ENCODE data around the gene CH25H.
"Not testable (repeated sequence)": the region's sequence is repeated elsewhere in the genome, so short reads cannot be mapped to it uniquely, and the experiment has no call there.

The CH25H gene

DNA sequence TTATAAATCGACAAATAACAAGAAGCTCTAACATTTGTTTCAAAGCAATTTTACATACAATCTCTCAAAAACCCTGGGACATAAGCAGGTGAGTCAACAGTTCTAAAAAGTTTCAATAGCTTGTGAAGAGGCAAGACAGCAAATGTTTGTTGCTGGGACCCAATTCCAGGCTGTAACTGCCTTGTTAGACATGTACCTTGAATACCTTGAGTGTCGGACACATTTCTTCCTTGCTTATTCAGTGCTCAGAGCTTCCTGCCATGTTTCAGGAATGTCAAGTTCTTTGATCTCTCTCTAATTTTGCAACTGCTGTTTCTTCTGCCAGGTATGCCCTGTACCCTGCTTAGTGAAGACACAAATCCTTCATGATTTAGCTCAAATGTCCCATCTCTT lies 5.1 kb downstream of the CH25H start:
- TF ChIP-seq, protein P1, sequence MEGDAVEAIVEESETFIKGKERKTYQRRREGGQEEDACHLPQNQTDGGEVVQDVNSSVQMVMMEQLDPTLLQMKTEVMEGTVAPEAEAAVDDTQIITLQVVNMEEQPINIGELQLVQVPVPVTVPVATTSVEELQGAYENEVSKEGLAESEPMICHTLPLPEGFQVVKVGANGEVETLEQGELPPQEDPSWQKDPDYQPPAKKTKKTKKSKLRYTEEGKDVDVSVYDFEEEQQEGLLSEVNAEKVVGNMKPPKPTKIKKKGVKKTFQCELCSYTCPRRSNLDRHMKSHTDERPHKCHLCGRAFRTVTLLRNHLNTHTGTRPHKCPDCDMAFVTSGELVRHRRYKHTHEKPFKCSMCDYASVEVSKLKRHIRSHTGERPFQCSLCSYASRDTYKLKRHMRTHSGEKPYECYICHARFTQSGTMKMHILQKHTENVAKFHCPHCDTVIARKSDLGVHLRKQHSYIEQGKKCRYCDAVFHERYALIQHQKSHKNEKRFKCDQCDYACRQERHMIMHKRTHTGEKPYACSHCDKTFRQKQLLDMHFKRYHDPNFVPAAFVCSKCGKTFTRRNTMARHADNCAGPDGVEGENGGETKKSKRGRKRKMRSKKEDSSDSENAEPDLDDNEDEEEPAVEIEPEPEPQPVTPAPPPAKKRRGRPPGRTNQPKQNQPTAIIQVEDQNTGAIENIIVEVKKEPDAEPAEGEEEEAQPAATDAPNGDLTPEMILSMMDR (IDR thresholded peaks at IDR 0.05; ENCODE audit: low read depth, low read length, missing control alignments) = no peak
- no peak for DNase-seq (ENCODE audit: low read depth)
- no peak overlapping the region for H3K4me3 ChIP-seq (ENCODE audit: low read depth, low read length)

DNA sequence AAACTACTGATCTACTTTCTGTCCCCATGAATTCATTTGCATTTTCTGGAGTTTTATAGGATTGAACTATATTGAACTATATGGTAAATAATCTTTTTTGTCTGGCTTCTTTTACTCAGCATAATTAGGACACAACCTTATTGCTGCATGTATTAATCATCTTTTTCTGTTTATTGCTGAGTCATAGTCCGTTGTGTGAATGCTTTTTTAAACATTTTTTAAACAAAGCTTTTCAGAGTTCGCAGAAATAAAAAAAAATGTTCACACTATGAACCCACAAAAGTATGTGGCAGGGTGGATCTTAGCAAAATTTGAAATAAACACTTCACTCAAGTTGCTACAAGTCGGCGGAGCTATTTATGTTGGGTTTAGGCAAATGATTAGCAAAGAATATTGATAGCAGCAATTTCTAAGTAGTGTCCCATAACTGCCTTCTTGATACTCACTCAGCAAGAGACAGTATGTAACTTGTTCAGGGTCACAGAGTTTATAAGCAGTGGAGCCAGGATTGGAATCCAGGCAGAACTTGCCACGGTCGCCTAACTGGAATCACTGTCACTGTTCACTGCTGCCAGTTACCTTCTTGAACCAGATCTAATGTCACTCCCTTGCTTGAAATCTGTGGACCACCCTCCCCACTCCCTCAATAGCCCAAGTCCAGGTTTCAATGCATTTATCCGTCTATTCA lies 5.6 kb downstream of the CH25H start:
- no peak overlapping the region for H3K4me3 ChIP-seq (ENCODE audit: low read depth, low read length)
- TF ChIP-seq, protein P1 (IDR thresholded peaks at IDR 0.05; ENCODE audit: low read depth, low read length, missing control alignments) = no peak
- no peak for DNase-seq (ENCODE audit: low read depth)

DNA sequence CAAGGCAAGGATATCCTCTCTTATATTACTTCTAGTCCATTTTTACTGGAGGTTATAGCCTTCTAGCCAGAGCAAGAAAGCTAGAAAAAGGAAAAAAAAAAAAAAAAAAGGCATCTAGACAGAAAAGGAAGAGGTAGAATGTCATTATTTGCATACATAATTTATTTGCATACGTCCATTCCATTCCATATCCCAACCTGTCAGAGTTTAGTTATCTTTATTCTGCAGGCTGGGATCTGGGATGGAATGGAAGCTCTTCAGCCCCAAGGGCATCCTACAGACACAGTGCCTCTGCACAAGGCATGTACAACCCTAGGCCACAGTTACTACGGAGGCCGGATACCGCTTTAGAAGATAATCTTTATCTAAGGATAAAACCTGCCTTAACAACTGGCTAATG lies 9.6 kb downstream of the CH25H start:
- no peak for DNase-seq (ENCODE audit: low read depth)
- no peak overlapping the region for H3K4me3 ChIP-seq (ENCODE audit: low read depth, low read length)
- TF ChIP-seq, protein P1 (IDR thresholded peaks at IDR 0.05; ENCODE audit: low read depth, low read length, missing control alignments) = no peak

DNA sequence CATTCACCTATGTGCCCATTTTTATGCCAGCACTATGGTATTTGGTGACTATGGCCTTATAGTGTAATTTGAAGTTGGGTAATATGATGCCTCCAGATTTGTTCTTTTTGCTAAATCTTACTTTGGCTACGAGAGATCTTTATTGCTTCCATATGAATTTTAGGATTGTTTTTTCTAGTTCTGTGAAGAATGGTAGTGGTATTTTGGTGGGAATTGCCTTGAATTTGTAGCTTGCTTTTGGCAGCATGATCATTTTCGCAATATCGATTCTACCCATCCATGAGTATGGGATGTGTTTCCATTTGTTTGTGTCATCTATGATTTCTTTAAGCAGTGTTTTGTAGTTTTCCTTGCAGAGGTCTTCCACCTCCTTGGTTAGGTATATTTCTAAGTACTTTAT lies 15.8 kb downstream of the CH25H start:
- not testable (repeated sequence) for H3K4me3 ChIP-seq (ENCODE audit: low read depth, low read length); DNase-seq (ENCODE audit: low read depth)

DNA sequence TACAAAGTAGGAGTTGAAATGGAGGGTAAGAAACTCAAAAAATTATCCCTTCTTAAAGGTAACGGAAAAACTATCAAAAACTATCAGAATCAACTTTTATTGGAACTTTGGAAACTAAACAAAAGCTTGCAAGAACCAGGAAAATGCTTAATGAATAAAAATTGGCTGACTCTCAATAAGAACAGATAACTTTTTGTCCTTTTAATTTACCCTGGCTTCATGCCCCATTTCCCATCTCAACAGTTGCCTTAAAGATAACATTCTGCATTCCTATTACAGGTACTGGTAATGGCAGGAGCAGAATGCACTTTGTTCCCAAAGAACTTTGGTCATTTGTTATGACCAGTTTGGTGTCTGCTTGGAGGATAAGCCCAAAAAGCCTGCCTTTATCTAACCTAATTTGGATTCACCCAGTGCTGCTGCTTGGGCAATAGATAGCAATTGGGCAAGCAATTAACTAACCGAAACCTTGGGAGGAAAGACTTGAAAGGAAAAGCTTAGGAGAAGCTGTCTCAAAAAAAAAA lies 17.8 kb downstream of the CH25H start:
- TF ChIP-seq, protein P1 (IDR thresholded peaks at IDR 0.05; ENCODE audit: low read depth, low read length, missing control alignments) = no peak
- no peak overlapping the region for H3K4me3 ChIP-seq (ENCODE audit: low read depth, low read length)
- no peak for DNase-seq (ENCODE audit: low read depth)

DNA sequence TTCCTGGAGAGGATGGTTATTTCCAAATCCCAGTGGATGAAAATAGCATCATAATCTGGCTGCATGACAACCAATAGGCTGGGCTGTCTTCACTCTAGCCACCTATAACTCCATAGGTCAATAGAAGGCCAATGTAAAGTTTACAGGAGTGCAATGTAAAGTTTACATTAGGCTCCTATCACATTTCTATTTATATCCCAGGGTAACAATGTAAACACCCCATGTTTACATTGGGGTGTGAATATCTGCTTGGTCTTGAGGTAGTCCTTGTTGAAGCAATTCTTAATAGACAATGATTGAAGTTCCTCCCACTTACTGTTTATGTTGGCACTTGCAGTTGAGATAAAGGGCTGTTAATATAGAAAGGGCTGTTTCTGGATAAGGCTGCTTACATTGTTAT lies 21.5 kb downstream of the CH25H start:
- TF ChIP-seq, protein P1 (IDR thresholded peaks at IDR 0.05; ENCODE audit: low read depth, low read length, missing control alignments) = no peak

DNA sequence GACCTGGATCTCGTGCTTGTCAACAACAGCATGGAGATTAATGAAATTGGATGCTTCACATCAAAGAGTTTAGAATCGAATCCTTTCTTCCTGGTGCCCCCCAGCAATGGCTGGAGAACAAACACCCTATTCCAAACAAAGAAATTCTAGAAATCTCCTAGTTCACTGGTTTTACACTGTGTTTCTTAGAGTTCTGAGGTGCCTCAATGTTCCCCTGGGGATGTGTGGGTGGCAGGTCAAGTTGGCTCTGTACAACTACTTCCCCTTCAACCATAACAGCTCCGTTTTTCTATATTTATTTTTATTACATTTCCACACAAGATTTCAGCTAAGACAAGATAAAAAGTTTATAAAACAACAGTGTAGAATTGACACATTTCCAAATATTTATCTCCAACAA lies 22.5 kb downstream of the CH25H start:
- TF ChIP-seq, protein P1 (IDR thresholded peaks at IDR 0.05; ENCODE audit: low read depth, low read length, missing control alignments) = no peak
- no peak overlapping the region for H3K4me3 ChIP-seq (ENCODE audit: low read depth, low read length)
- DNase-seq (ENCODE audit: low read depth) = no peak

More for the DNA sequence above, 21.5 kb downstream of the CH25H start:
- no peak overlapping the region for H3K4me3 ChIP-seq (ENCODE audit: low read depth, low read length)
- DNase-seq (ENCODE audit: low read depth) = no peak
